ENCODE measurements around the gene HS6ST3.

- TF ChIP-seq CTCF (conservative IDR thresholded peaks at IDR 0.05; ENCODE audit: low read depth, low read length) (no peak), EZH2phosphoT487 (IDR thresholded peaks at IDR 0.05; ENCODE audit: borderline replicate concordance, low read length) (no peak)
Measured at GRCh38 chr13:96671073-96671472, 581.2 kb downstream of the HS6ST3 start.

Measured in PC-3 (cell line).